Hematopoietic multipotent progenitor cell treated with erythropoietin and hydrocortisone succinate and interleukin-3 and kit ligand, for 15 days (in vitro differentiated cells): ENCODE measurements around the gene DPP10.

Source experiments
- DNase-seq: peaks from one replicate; pipeline ENCODE4 v3.0.0-alpha.2; 2015; ENCODE audit warnings: low spot score

The DPP10 gene

GRCh38 chr2:115568643-115569042, 1126.2 kb downstream of the DPP10 start:
- no peak for DNase-seq

- DNase-seq: no peak
Measured at GRCh38 chr2:115569547-115569946, 1127.1 kb downstream of the DPP10 start.

GRCh38 chr2:115572746-115573145, 1130.3 kb downstream of the DPP10 start:
- no peak for DNase-seq

- DNase-seq: no peak
Measured at GRCh38 chr2:115573756-115574155, 1131.3 kb downstream of the DPP10 start.

DNA sequence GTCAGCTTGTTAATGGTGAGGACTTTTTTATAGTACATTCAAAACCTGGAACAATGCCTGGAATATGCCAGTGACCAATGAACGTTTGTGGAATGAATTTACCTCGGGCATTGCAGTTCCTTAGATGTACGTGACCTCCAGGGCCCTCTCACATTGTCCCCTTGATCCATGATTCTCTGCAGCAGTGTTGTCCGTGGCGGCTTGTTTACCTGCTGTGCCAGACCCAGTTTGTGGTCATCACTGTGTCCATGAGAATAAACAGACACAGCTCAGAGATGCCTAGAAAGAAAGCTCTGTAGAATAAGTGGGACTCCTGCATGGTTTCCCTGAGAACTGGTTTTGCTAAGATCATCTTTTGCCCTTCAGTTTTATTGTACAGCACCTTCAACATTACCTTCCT, 1132.2 kb downstream of the DPP10 start:
- no peak for DNase-seq

DNA sequence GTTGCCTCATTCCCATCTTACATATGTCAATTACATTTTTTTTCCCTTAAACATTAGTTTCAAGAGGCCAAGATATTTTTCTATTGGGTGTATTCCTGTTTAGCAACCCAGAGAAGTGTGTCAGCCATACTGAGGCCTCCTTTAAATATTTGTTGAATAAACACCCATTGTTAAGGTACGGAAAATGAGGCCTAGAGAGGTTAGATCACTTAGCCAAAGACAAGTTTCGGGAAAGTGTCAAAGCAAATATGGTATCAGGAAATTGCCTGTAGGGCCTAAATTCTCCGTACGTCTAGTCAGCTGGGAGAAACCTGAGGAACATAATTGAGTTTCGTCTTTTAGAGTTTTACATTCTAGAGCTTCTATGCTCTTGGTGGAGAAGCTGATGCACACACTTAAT, 1138.3 kb downstream of the DPP10 start:
- no peak for DNase-seq

GRCh38 chr2:115584507-115584906, 1142.1 kb downstream of the DPP10 start:
- no peak for DNase-seq

GRCh38 chr2:115596659-115597375, 1154.4 kb downstream of the DPP10 start:
- DNase-seq: no peak

GRCh38 chr2:115603285-115603684, 1160.8 kb downstream of the DPP10 start:
- no peak for DNase-seq

- no peak for DNase-seq
Measured at GRCh38 chr2:115606350-115606749, 1163.9 kb downstream of the DPP10 start.

DNA sequence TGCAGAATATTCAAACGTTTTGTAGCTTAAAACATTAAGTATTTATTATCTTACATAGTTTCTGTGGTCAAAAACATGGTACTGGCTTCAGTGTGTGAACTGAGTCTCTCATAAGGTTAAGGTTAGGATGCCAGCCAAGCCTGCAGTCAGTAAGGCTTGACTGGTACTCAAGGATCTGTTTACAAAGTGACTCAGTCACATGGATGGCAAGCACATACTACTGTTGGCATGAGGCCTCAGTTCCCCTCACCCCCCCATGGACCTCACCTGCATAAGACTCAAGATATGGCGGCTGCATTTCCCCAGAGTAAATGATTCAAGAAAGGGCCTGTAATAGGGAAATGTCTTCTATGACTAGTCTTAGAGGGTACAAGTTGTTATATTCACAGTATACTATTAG, 1167.5 kb downstream of the DPP10 start:
- no peak for DNase-seq

- no peak for DNase-seq
Measured at GRCh38 chr2:115610888-115611287, 1168.4 kb downstream of the DPP10 start.

GRCh38 chr2:115624332-115624731, 1181.9 kb downstream of the DPP10 start:
- no peak for DNase-seq

GRCh38 chr2:115634578-115634977, 1192.1 kb downstream of the DPP10 start:
- DNase-seq: no peak

- no peak for DNase-seq
Measured at GRCh38 chr2:115635430-115635829, 1193.0 kb downstream of the DPP10 start.

DNA sequence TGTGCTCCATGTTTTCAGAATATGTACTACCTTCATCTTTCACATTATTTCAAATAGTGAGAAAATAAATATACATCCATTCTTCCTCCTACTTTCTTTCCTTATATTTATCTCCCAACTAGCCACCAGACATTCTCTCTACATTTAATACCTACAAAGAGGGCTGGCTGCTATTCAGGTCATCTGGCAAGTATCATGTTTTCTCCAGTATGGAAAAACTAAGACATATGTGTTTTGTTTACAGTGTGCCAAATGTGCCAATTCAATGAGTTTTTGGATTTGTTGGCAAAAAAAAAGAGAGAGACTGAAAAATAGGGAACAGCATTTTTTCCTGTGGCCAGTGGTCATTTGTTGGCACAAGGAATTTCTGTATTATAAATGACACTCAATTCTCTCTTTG, 1207.3 kb downstream of the DPP10 start:
- DNase-seq: no peak

GRCh38 chr2:115650827-115651226, 1208.4 kb downstream of the DPP10 start:
- no peak for DNase-seq

- no peak for DNase-seq
Measured at GRCh38 chr2:115652652-115653051, 1210.2 kb downstream of the DPP10 start.

GRCh38 chr2:115654362-115654761, 1211.9 kb downstream of the DPP10 start:
- DNase-seq: no peak

DNA sequence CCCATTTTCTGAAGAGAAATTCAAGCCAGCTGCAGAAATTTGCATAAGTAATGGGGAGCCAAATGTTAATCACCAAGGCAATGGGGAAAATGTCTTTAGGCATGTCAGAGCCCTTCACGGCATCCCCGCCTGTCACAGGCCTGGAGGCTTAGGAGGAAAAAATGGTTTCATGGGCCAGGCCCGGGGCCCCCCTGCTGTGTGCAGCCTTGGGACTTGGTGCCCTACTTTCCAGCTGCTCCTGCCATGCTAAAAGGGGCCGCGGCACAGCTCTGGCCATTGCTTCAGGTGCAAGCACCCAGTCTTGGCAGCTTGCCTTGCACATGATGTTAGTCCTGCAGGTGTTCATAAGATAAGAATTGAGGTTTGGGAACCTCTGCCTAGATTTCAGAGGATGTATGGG, 1235.7 kb downstream of the DPP10 start:
- no peak for DNase-seq

DNA sequence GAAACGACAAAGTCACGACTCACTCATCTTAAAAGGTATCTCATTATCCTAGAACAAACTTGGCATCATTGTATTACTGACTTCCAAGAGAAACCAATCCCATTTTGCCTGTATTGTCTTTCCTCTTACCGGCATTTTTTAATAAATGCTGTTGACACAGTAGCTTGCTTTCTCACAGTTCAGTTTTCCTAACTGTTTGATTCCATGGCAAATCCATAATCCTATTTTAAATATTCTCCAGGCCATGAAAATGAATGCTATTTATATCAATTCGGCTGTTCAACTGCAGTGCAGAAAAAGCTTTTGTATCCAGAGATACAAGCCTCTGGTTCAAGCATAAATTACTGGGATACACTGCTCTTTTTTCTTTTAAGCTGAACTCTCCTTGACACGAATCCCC, 1241.9 kb downstream of the DPP10 start:
- no peak for DNase-seq

GRCh38 chr2:115691409-115691808, 1249.0 kb downstream of the DPP10 start:
- no peak for DNase-seq

GRCh38 chr2:115694651-115695050, 1252.2 kb downstream of the DPP10 start:
- no peak for DNase-seq

- no peak for DNase-seq
Measured at GRCh38 chr2:115733190-115733775, 1290.8 kb downstream of the DPP10 start.
